Psoas muscle (tissue), 8 donors: ENCODE measurements around the gene CFL1. TPM values are rescaled to one million over a fixed set of nuclear protein-coding genes. Genes with fewer than 3 reads are reported as not detected.

ENCODE experiments used
- ATAC-seq, 4 donors: fragments of 200-7000 bp; cut with Tn5 transposase; one replicate each; pipeline ENCODE4 v1.9.1; 2020; ENCODE audit warnings: moderate library complexity in 3 of 4, mild to moderate bottlenecking in 2 of 4
- DNase-seq, 2 donors: peaks; one replicate each; pipeline ENCODE4 v3.0.0-alpha.2; 2020
- H3K27ac ChIP-seq: fragments of 200-600 bp; one replicate; pipeline ENCODE4 v1.8.0; 2022
- H3K27me3 ChIP-seq, 3 donors: fragments of 200-600 bp in 1 of 3; one replicate each; pipeline versions ENCODE4 v1.6.1 to v1.8.0; 2013 to 2022; ENCODE audit warnings: low read length in 2 of 3, mild to moderate bottlenecking in 2 of 3, moderate library complexity in 1 of 3; ENCODE audit not compliant: insufficient read depth in 3 of 3
- H3K36me3 ChIP-seq, 2 donors: fragments of 200-600 bp in 1 of 2; one replicate each; pipeline versions ENCODE4 v1.6.1 to v1.8.0; 2013 to 2022; ENCODE audit warnings: low read depth in 1 of 2, mild to moderate bottlenecking in 1 of 2, moderate library complexity in 1 of 2; ENCODE audit not compliant: insufficient read depth in 1 of 2
- H3K4me1 ChIP-seq: fragments of 200-600 bp; one replicate; pipeline ENCODE4 v1.8.0; 2022
- H3K4me3 ChIP-seq: fragments of 200-600 bp; one replicate; pipeline ENCODE4 v1.8.0; 2022; ENCODE audit warnings: mild to moderate bottlenecking
- H3K9me3 ChIP-seq: fragments of 200-600 bp; one replicate; pipeline ENCODE4 v1.8.0; 2022
- CTCF ChIP-seq: fragments of 200-600 bp; IDR thresholded peaks from one replicate; pipeline ENCODE4 v1.8.0; 2022; ENCODE audit warnings: antibody characterized with exemption
- WGBS, 3 donors: extraction: QIAGEN DNeasy Blood & Tissue Kit; methylation state at CpG; one replicate each; pipeline versions ENCODE4 v1.1.6 to v1.1.7; 2013; 5-methylcytosine and 5-hydroxymethylcytosine counted together
- intact Hi-C, 2 donors: fragments of 100-400 bp; cut with DNase I; formaldehyde crosslinking; loops; one replicate each; pipeline versions ENCODE4 v1.11.0 to v1.14.2; 2022
- polyA plus RNA-seq, 3 donors: library from polyadenylated mRNA; stranded (reverse); fragments of 200-250 nt; gene quantifications; one replicate each; pipeline ENCODE4 v1.2.3, GENCODE V29; 2013
- total RNA-seq, 4 donors: library from RNA; stranded (reverse); fragmentation: NEBNext Ultra II Directional in 2 of 4; extraction: Animal tissue kit (Norgen Biotek cat#: 25700) in 2 of 4; gene quantifications; one replicate each; pipeline versions ENCODE4 v1.2.1 to v1.2.4, GENCODE V29; 2021 to 2023
- donor health status: healthy with polysubstance abuse.
- donor health status: DM: no; HTN: no; CAD: no; lungs with moderate emphysema.
- donor health status: Bipolar disorder and iron deficiency.
- donor health status: healthy.
- donor health status: DM: yes; HTN: yes; CAD: no.
- donor health status: DM: no; HTN: no; CAD: no.
- donor health status: DM: no; HTN: no; CAD: no.
- donor health status: DM: yes; HTN: yes; CAD: no.

Gene CFL1
- total and polyA plus RNA-seq, 7 donors = 175 to 843 (median 225) TPM

- peaks cover 0 to 8% of the 10 kb centered on the region in 2 donors for H3K36me3 ChIP-seq
- 70 to 93% (median 73%) methylated on average over 4 of the region's 4 CpGs for WGBS, 3 donors
- intact Hi-C loops = no loop called here
- DNase-seq (no peak), ATAC-seq (no peak)
- H3K27me3 ChIP-seq = peaks cover 0 to 8% (median 6%) of the 10 kb centered on the region in 3 donors
- no peak overlapping the region for H3K4me3 ChIP-seq
- TF ChIP-seq CTCF = no peak
- peaks cover 7% of the 10 kb centered on the region for H3K4me1 ChIP-seq
- no peak overlapping the region for H3K27ac ChIP-seq
- no peaks in the 10 kb centered on the region for H3K9me3 ChIP-seq
These were observed 39.1 kb upstream of the CFL1 start for GRCh38 chr11:65897020-65897471.

- TF ChIP-seq CTCF = no peak
- H3K27me3 ChIP-seq = peaks cover 0 to 8% (median 6%) of the 10 kb centered on the region in 3 donors
- ATAC-seq (no peak), DNase-seq (no peak)
- intact Hi-C loops = no loop called here
- no peaks in the 10 kb centered on the region for H3K9me3 ChIP-seq
- H3K4me1 ChIP-seq = peaks cover 10% of the 10 kb centered on the region
- 93 to 96% (median 93%) methylated on average over 14 of the region's 14 CpGs for WGBS, 3 donors
- H3K27ac ChIP-seq = no peak overlapping the region
- H3K36me3 ChIP-seq = peaks cover 0 to 8% of the 10 kb centered on the region in 2 donors
- no peak overlapping the region for H3K4me3 ChIP-seq
These were observed 38.3 kb upstream of the CFL1 start for GRCh38 chr11:65896034-65896999.

- 92 to 97% (median 95%) methylated on average over 5 of the region's 5 CpGs for WGBS, 3 donors
- H3K36me3 ChIP-seq = peaks cover 0 to 8% of the 10 kb centered on the region in 2 donors
- H3K27me3 ChIP-seq = peaks cover 0 to 8% (median 6%) of the 10 kb centered on the region in 3 donors
- no peak for DNase-seq
- intact Hi-C loops = no loop called here
- ATAC-seq = no peak
- TF ChIP-seq CTCF = no peak
- H3K4me1 ChIP-seq = peaks cover 10% of the 10 kb centered on the region
- no peak overlapping the region for H3K4me3 ChIP-seq
- H3K9me3 ChIP-seq = no peaks in the 10 kb centered on the region
- H3K27ac ChIP-seq = no peak overlapping the region
These were observed 37.6 kb upstream of the CFL1 start for GRCh38 chr11:65895482-65895981.

GRCh38 chr11:65894034-65894591 lies 36.1 kb upstream of the CFL1 start:
- Histone ChIP-seq H3K36me3 (peaks cover 0 to 8% of the 10 kb centered on the region in 2 donors), H3K4me1 (peaks cover 20% of the 10 kb centered on the region), H3K4me3 (peak overlapping the region; percentile 75), H3K9me3 (no peaks in the 10 kb centered on the region), H3K27me3 (peaks cover 0 to under 1% (median 0%) of the 10 kb centered on the region in 3 donors), H3K27ac (peak overlapping the region; percentile 97)
- DNase-seq (no peak), ATAC-seq (no peak)
- WGBS, 3 donors = 70 to 82% (median 76%) methylated on average over 16 of the region's 16 CpGs
- no peak for TF ChIP-seq CTCF
- intact Hi-C loops = no loop called here
